GM12864 (cell line): ENCODE results near the gene CSTPP1.

Experiments
- DNase-seq: peaks from one replicate; pipeline ENCODE4 v3.0.0-alpha.2; 2011; ENCODE audit warnings: low read depth
- H3K4me3 ChIP-seq: 2 replicates; pipeline ENCODE4 v1.5.1; 2011; ENCODE audit warnings: mild to moderate bottlenecking, low read depth, low read length, control low read depth
- TF ChIP-seq, protein P1 (sequence below): IDR thresholded peaks from 2 replicates; pipeline ENCODE4 v1.5.1; 2011; ENCODE audit warnings: low read depth, mild to moderate bottlenecking, moderate library complexity, low read length, control low read depth, inconsistent platforms; ENCODE audit errors: missing control alignments

CSTPP1 gene

DNA sequence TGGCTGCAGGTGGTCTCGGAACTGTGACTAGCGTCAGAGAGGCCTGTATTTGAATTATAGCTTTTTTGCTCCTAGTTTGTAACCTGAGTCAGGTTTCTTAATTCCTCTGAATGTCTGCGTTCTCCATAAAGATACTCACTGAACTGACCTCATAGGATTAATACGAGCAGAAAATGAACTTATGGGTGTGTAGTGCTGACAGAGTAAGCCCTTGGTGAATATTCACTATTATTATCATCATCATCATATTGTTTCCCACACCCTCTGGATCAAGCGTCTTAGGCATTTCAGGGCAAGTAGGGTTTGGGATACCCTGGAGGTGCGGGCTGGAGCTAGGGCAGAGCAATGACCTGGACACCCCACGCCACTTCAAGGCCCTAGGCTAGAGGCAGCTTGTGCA lies 211.1 kb downstream of the CSTPP1 start:
- TF ChIP-seq, protein P1, sequence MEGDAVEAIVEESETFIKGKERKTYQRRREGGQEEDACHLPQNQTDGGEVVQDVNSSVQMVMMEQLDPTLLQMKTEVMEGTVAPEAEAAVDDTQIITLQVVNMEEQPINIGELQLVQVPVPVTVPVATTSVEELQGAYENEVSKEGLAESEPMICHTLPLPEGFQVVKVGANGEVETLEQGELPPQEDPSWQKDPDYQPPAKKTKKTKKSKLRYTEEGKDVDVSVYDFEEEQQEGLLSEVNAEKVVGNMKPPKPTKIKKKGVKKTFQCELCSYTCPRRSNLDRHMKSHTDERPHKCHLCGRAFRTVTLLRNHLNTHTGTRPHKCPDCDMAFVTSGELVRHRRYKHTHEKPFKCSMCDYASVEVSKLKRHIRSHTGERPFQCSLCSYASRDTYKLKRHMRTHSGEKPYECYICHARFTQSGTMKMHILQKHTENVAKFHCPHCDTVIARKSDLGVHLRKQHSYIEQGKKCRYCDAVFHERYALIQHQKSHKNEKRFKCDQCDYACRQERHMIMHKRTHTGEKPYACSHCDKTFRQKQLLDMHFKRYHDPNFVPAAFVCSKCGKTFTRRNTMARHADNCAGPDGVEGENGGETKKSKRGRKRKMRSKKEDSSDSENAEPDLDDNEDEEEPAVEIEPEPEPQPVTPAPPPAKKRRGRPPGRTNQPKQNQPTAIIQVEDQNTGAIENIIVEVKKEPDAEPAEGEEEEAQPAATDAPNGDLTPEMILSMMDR = no peak
- no peak overlapping the region for H3K4me3 ChIP-seq
- no peak for DNase-seq

DNA sequence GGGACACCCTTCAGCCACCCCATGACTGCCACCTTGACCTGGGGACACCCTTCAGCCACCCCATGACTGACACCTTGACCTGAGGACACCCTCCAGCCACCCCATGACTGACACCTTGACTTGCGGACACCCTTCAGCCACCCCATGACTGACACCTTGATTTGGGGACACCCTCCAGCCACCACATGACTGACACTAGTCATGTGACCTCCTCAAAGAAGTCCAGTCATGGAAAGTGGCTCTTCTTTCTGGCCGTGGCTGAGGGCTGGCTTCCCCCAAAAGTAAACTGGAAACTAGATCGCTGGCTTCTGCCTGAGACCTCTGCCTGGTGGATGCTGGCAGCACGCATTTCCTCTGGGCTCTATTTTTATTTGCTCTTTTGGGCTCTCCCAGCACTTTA lies 211.7 kb downstream of the CSTPP1 start:
- no peak overlapping the region for H3K4me3 ChIP-seq

DNA sequence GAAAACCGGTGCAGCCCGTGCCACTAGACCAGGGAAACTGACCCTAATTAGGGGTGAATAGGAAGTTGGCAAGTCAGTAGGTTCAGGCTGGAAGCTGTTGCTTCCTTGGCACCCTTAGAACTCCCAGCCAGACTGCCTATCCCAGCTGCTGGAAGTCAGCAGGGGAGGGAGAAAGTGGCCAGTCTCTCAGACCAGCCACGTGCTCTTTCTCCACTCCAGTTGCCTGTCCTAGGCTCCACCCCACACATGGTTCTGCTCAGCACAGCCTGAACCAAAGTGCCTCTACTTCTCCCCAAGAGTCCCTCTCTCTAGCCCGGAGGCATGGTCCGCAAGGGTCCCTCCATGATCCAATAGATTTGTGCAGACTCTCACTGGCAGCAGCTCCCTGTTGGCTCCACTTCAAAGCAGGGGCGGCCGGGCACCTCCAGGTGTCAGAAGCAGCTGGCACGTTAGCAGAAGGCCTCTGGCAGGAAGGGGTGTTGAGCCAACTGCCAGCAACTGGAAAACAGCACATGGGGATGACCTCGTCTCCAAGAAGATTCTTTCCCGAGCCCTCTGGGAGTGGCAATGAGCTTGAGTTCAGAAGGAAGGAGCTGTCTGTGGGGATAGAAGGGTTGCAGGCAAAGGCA lies 212.5 kb downstream of the CSTPP1 start:
- H3K4me3 ChIP-seq = no peak overlapping the region
- TF ChIP-seq, protein P1 = no peak
- DNase-seq = no peak

More for the DNA sequence above, 211.7 kb downstream of the CSTPP1 start:
- DNase-seq = no peak
- TF ChIP-seq, protein P1 = no peak

DNA sequence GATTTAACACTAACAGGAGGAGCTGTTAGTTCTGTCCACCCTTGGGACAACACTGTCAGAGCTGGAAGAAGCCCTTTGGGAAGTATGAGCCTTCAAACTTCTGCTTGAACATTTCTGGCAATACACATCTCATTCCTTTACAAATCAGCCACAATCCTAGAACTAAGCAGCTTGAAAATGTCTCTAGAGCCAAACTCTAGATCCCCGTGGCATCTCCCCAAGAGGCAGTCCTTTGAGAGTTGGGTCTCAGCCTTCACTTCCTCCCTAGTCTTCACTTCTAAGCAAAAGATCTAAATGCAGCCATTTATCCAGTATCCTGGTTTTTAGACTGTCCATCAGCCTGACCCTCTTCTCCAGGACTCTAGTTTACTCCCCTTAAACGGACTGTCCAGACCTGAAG lies 213.2 kb downstream of the CSTPP1 start:
- TF ChIP-seq, protein P1 = no peak
- H3K4me3 ChIP-seq = no peak overlapping the region
- no peak for DNase-seq

DNA sequence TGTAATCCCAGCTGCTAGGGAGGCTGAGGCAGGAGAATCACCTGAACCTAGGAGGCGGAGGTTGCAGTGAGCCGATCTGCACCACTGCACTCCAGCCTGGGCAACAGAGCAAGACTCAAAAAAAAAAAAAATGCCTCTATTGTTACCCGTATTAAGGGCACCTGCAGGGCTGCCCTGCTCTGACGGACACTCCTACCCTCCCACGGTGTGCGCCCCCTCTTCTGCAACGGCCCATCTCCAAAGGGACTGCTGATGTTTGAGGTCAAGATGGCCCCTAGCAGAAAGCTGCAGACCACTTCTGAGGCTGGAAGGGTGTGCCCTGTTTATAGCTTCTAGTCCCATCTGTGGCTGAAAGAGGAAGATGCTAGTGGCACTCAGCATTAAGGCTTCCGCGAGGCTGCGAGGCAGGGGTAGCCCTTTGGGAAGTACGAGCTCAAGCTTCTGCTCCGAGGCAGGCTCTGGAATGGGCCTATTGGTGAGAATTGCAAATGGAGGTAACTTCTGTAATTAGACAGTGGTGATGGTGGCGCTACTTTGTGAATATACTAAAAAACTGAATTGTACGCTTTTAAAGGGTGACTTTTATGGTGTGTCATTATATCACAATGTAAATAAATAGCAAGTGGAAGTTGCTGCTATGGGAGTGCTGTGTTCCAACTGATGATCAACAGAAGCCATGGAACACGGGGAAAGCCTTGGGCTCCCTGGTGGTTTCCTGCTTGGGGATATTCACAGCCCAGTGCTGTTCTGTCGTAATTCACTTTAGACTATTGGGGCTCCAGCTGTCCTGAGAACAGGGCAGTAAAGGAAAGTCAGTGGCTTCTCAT lies 215.8 kb downstream of the CSTPP1 start:
- DNase-seq = no peak
- no peak overlapping the region for H3K4me3 ChIP-seq

DNA sequence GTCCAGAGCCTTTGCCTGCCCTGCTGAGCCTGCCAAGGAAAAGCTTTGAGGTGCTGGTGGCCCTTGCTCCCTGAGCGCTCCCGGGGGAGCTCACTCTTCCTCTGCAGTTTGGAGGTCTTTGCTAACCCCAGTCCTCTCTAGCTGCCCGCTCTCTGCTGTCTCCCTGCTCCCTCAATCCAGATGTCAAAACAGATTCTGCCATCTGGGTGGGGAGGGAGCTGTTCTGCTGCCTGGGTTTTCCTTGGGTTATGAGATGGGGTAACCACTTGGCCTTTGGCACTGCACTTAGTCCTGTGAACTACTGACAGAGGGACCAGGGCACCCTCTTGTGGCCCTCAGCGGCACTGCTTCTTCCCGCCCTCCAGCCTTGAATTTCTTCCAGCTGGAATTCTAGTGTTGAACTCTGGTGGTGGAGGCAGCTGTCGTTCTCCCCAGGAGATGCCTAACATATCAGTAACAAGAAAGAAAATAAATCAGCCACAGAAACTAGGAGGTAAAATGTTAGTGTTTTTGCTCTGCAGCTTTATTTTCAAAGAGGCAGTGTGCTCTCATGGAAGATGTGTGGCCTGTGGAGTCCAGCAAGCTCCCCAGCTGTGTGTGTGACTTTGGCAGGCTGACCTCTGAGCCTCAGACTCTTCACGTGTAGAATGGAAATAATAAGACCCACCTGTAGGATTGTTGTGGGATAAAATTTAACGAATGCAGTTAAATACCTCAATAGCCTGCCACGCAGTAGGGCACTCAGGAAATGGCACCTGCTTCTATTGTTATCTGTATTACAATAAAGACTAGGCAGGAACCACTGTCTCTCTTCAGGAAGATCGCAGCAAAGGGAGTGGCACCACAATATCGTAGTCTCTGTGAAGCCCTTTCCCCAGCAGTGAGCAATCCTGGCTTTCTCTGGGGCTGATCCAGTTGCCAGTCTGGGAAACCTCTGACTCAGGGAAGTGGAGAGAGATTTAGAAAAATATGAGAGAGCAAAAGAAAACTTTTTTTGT lies 216.7 kb downstream of the CSTPP1 start:
- no peak overlapping the region for H3K4me3 ChIP-seq
- TF ChIP-seq, protein P1 = peak; percentile 99
- no peak for DNase-seq

More for the DNA sequence above, 215.8 kb downstream of the CSTPP1 start:
- TF ChIP-seq, protein P1 = no peak
